Fibroblast of lung (primary cell): ENCODE results near the gene BCS1L. TPM values are rescaled to one million over a fixed set of nuclear protein-coding genes. Genes with fewer than 3 reads are reported as not detected.

Source experiments
- DNase-seq, 2 donors: peaks; one replicate each; pipeline versions ENCODE4 v3.0.0 to v3.0.0-alpha.2; 2010; ENCODE audit warnings: low read depth in 2 of 2
- H2AFZ ChIP-seq: 2 replicates; pipeline ENCODE4 v1.5.1; 2012; ENCODE audit warnings: low read length, control low read depth, inconsistent platforms
- H3K27ac ChIP-seq: 2 replicates; pipeline ENCODE4 v1.5.1; 2011; ENCODE audit warnings: low read length, control low read depth; ENCODE audit not compliant: insufficient read depth
- H3K27me3 ChIP-seq: 2 replicates; pipeline ENCODE4 v1.5.1; 2011; ENCODE audit warnings: mild to moderate bottlenecking, low read length; ENCODE audit not compliant: control insufficient read depth, insufficient read depth
- H3K36me3 ChIP-seq: 2 replicates; pipeline ENCODE4 v1.5.1; 2011; ENCODE audit warnings: low read length; ENCODE audit not compliant: control insufficient read depth, insufficient read depth
- H3K4me1 ChIP-seq: 2 replicates; pipeline ENCODE4 v1.5.1; 2011; ENCODE audit warnings: low read length; ENCODE audit not compliant: control insufficient read depth, insufficient read depth; ENCODE audit errors: extremely low read depth
- H3K4me2 ChIP-seq: 2 replicates; pipeline ENCODE4 v1.5.1; 2011; ENCODE audit warnings: low read length, control low read depth; ENCODE audit not compliant: insufficient read depth; ENCODE audit errors: extremely low read depth
- H3K4me3 ChIP-seq, 4 experiments: fragments of 200-600 bp in 1 of 4; sonication (generic) in 1 of 4; replicated peaks in 1 of 4; 2 replicates each; pipeline ENCODE4 v1.5.1; 2011 to 2016; ENCODE audit warnings: low read length in 4 of 4, low read depth in 3 of 4, mild to moderate bottlenecking in 3 of 4, control low read depth in 2 of 4, inconsistent platforms in 1 of 4, mixed read lengths in 1 of 4; ENCODE audit not compliant: insufficient read depth in 1 of 4; ENCODE audit errors: control extremely low read depth in 1 of 4
- H3K79me2 ChIP-seq: 2 replicates; pipeline ENCODE4 v1.5.1; 2012; ENCODE audit warnings: mild to moderate bottlenecking, low read length, inconsistent platforms; ENCODE audit not compliant: control insufficient read depth, insufficient read depth
- H3K9ac ChIP-seq: 2 replicates; pipeline ENCODE4 v1.5.1; 2011; ENCODE audit warnings: mild to moderate bottlenecking, low read length, control low read depth; ENCODE audit not compliant: insufficient read depth
- H3K9me3 ChIP-seq: 2 replicates; pipeline ENCODE4 v1.5.1; 2012; ENCODE audit warnings: low read depth, low read length; ENCODE audit not compliant: control insufficient read depth, insufficient read depth
- H4K20me1 ChIP-seq: 2 replicates; pipeline ENCODE4 v1.5.1; 2011; ENCODE audit warnings: low read length; ENCODE audit not compliant: control insufficient read depth, insufficient read depth; ENCODE audit errors: extremely low read depth
- EZH2 ChIP-seq: IDR thresholded peaks from 2 replicates; pipeline ENCODE4 v1.5.1; 2012; ENCODE audit warnings: low read length, control low read depth, mild to moderate bottlenecking; ENCODE audit errors: missing control alignments
- polyA plus RNA-seq, 2 donors: library from polyadenylated mRNA; depleted of rRNA in 1 of 2; stranded (reverse) in 1 of 2; unstranded in 1 of 2; fragments of >200 nt; gene quantifications; 2 replicates each; pipeline ENCODE4 v1.2.1, GENCODE V29; 2011 to 2012; ENCODE audit warnings: missing spikeins in 1 of 2
- total RNA-seq: library from RNA; depleted of rRNA; stranded (reverse); fragments of >200 nt; gene quantifications from 2 replicates; pipeline ENCODE4 v1.2.1, GENCODE V29; 2014
- TF ChIP-seq, protein P1 (sequence below), 2 donors: IDR thresholded peaks in 1 of 2; conservative IDR thresholded peaks in 1 of 2; 1 replicate in 1 of 2; 2 replicates in 1 of 2; pipeline ENCODE4 v1.5.1; 2011 to 2012; ENCODE audit warnings: low read length in 2 of 2, control low read depth in 1 of 2, inconsistent platforms in 1 of 2, low read depth in 1 of 2, mild to moderate bottlenecking in 1 of 2

The BCS1L gene
- total and polyA plus RNA-seq, 2 donors (not counting 1 experiment from before 2014, with no cell fraction given) = 28.8 to 38.3 TPM

DNA sequence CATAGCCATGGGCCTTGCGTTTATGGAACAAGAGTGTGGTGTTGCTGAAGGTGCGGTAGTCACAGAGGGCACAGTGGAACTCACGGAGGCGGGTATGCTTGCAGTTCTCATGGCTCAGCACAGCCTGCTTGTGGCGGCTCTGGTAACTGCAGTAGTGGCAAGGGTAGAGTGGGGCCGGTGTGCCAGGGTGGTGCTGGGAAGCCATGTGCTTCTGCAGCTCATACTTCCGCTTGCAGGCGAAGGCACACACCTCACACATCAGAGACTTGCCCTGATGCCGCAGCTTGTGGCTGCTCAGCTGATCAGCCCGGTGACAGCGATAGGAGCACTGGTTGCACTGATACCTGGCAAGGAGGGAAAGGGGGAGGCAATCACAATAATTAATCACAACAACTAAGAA is 14.8 kb upstream of the BCS1L start:
- TF ChIP-seq, protein P1, sequence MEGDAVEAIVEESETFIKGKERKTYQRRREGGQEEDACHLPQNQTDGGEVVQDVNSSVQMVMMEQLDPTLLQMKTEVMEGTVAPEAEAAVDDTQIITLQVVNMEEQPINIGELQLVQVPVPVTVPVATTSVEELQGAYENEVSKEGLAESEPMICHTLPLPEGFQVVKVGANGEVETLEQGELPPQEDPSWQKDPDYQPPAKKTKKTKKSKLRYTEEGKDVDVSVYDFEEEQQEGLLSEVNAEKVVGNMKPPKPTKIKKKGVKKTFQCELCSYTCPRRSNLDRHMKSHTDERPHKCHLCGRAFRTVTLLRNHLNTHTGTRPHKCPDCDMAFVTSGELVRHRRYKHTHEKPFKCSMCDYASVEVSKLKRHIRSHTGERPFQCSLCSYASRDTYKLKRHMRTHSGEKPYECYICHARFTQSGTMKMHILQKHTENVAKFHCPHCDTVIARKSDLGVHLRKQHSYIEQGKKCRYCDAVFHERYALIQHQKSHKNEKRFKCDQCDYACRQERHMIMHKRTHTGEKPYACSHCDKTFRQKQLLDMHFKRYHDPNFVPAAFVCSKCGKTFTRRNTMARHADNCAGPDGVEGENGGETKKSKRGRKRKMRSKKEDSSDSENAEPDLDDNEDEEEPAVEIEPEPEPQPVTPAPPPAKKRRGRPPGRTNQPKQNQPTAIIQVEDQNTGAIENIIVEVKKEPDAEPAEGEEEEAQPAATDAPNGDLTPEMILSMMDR (conservative IDR thresholded peaks at IDR 0.05 in 1 of 2, IDR thresholded peaks at IDR 0.05 in 1 of 2; ENCODE audit: low read depth in 1 of 2, low read length in 2 of 2) = no peak
- no peak for TF ChIP-seq EZH2
- H3K36me3 ChIP-seq = peaks cover 19% of the 10 kb centered on the region
- no peak overlapping the region for H3K4me2 ChIP-seq
- DNase-seq = no peak
- no peak overlapping the region for H3K4me3 ChIP-seq
- H3K27ac ChIP-seq = peak overlapping the region; percentile 48
- H3K4me1 ChIP-seq = no peaks in the 10 kb centered on the region
- H3K9me3 ChIP-seq = no peaks in the 10 kb centered on the region
- no peaks in the 10 kb centered on the region for H3K27me3 ChIP-seq
- H2AFZ ChIP-seq = no peak overlapping the region
- H3K79me2 ChIP-seq = no peaks in the 10 kb centered on the region
- no peak overlapping the region for H3K9ac ChIP-seq
- no peaks in the 10 kb centered on the region for H4K20me1 ChIP-seq

DNA sequence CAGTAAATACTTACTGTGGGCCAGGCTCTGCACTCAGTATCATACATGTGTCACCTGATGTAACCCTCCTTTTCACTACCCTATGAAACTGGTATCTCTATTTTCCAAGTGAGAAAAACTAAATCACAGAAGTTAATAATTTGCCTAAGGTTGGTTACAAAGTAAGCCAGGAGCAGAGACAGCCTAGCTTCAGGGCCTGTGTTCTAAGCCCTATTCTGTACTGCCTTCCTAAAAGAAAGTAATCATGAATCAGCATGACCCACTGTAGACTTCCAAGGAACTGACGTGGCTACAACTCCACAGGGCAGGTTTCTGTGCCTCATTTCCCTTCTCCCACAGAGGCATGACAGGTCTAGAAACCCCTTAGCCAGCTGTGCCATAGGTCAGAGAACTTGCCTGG is 14.4 kb upstream of the BCS1L start:
- peak; percentile 23 to 52 for DNase-seq
- H2AFZ ChIP-seq = no peak overlapping the region
- H3K36me3 ChIP-seq = peaks cover 19% of the 10 kb centered on the region
- no peak for TF ChIP-seq EZH2
- TF ChIP-seq, protein P1 (conservative IDR thresholded peaks at IDR 0.05 in 1 of 2, IDR thresholded peaks at IDR 0.05 in 1 of 2; ENCODE audit: low read depth in 1 of 2, low read length in 2 of 2) = no peak
- H4K20me1 ChIP-seq = no peaks in the 10 kb centered on the region
- H3K4me1 ChIP-seq = no peaks in the 10 kb centered on the region
- H3K79me2 ChIP-seq = no peaks in the 10 kb centered on the region
- no peak overlapping the region for H3K4me3 ChIP-seq
- H3K4me2 ChIP-seq = no peak overlapping the region
- H3K9me3 ChIP-seq = no peaks in the 10 kb centered on the region
- no peak overlapping the region for H3K9ac ChIP-seq
- no peaks in the 10 kb centered on the region for H3K27me3 ChIP-seq
- H3K27ac ChIP-seq = peak overlapping the region; percentile 48

- no peaks in the 10 kb centered on the region for H3K9me3 ChIP-seq
- DNase-seq = peak; percentile 41 to 71
- H4K20me1 ChIP-seq = no peaks in the 10 kb centered on the region
- no peak overlapping the region for H3K4me2 ChIP-seq
- H2AFZ ChIP-seq = no peak overlapping the region
- H3K27me3 ChIP-seq = no peaks in the 10 kb centered on the region
- no peaks in the 10 kb centered on the region for H3K79me2 ChIP-seq
- H3K36me3 ChIP-seq = peaks cover 17% of the 10 kb centered on the region
- no peak overlapping the region for H3K9ac ChIP-seq
- H3K4me3 ChIP-seq = no peak overlapping the region
- H3K4me1 ChIP-seq = no peaks in the 10 kb centered on the region
- TF ChIP-seq, protein P1 (conservative IDR thresholded peaks at IDR 0.05 in 1 of 2, IDR thresholded peaks at IDR 0.05 in 1 of 2; ENCODE audit: low read depth in 1 of 2, low read length in 2 of 2) = peak; percentile 91 to 97
- TF ChIP-seq EZH2 = no peak
- H3K27ac ChIP-seq = no peak overlapping the region
Observed at GRCh38 chr2:218648088-218648786, 11.2 kb upstream of the BCS1L start.
